Activated B cell treated with CpG ODN at 0.5 μM for 24 hours (primary cell): ENCODE results near the gene BEST4. TPM values are rescaled to one million over a fixed set of nuclear protein-coding genes. Genes with fewer than 3 reads are reported as not detected.
"Not testable (repeated sequence)": the region's sequence is repeated elsewhere in the genome, so short reads cannot be mapped to it uniquely, and the experiment has no call there.

Experiments
- ATAC-seq: fragments of 200-7000 bp; cut with Tn5 transposase; one replicate; pipeline ENCODE4 v1.10.0; 2021; ENCODE audit warnings: low read depth, mild to moderate bottlenecking, moderate library complexity
- CTCF ChIA-PET: fragments of 350-600 bp; sonication (Branson Sonifier 250); formaldehyde crosslinking; loops from one replicate; lab custom pipeline; 2021; ENCODE audit warnings: antibody characterized with exemption; lab: Charles Lee
- POLR2A ChIA-PET: fragments of 350-600 bp; sonication (Branson Sonifier 250); formaldehyde crosslinking; loops from one replicate; lab custom pipeline; 2021; ENCODE audit warnings: antibody characterized with exemption; lab: Charles Lee
- DNase-seq: peaks from one replicate; pipeline ENCODE4 v3.0.0; 2022
- H3K27ac Mint-ChIP-seq: one replicate; pipeline ENCODE4 v1.8.0; 2020; ENCODE audit warnings: mixed read lengths
- H3K27me3 Mint-ChIP-seq: one replicate; pipeline ENCODE4 v1.8.0; 2021; ENCODE audit warnings: mixed read lengths
- H3K36me3 Mint-ChIP-seq: one replicate; pipeline ENCODE4 v1.8.0; 2021; ENCODE audit warnings: low read depth, mixed read lengths
- H3K4me1 Mint-ChIP-seq: one replicate; pipeline ENCODE4 v1.8.0; 2021; ENCODE audit warnings: mixed read lengths
- H3K4me3 Mint-ChIP-seq: one replicate; pipeline ENCODE4 v1.8.0; 2020; ENCODE audit warnings: mild to moderate bottlenecking, mixed read lengths
- H3K9me3 Mint-ChIP-seq: one replicate; pipeline ENCODE4 v1.8.0; 2020; ENCODE audit warnings: mixed read lengths
- intact Hi-C: fragments of 100-400 bp; cut with micrococcal nuclease; formaldehyde crosslinking; loops from one replicate; pipeline ENCODE4 v1.15.1; 2024
- total RNA-seq: library from RNA; stranded (reverse); gene quantifications from 2 replicates; pipeline ENCODE4 v1.2.3, GENCODE V29; 2022
- TF ChIP-seq, protein P1 (sequence below): fragments of 200-600 bp; IDR thresholded peaks from one replicate; pipeline ENCODE4 v1.8.0; 2022; ENCODE audit warnings: antibody characterized with exemption, mild to moderate bottlenecking

The BEST4 gene
- total RNA-seq, 1 donor from 2014 or later = 0.62 TPM

- Mint-ChIP-seq H3K36me3 (no peaks in the 10 kb centered on the region), H3K27ac (no peak overlapping the region), H3K4me1 (no peaks in the 10 kb centered on the region), H3K4me3 (no peak overlapping the region), H3K27me3 (no peaks in the 10 kb centered on the region), H3K9me3 (no peaks in the 10 kb centered on the region)
- ATAC-seq (no peak), DNase-seq (no peak)
- TF ChIP-seq, protein P1, sequence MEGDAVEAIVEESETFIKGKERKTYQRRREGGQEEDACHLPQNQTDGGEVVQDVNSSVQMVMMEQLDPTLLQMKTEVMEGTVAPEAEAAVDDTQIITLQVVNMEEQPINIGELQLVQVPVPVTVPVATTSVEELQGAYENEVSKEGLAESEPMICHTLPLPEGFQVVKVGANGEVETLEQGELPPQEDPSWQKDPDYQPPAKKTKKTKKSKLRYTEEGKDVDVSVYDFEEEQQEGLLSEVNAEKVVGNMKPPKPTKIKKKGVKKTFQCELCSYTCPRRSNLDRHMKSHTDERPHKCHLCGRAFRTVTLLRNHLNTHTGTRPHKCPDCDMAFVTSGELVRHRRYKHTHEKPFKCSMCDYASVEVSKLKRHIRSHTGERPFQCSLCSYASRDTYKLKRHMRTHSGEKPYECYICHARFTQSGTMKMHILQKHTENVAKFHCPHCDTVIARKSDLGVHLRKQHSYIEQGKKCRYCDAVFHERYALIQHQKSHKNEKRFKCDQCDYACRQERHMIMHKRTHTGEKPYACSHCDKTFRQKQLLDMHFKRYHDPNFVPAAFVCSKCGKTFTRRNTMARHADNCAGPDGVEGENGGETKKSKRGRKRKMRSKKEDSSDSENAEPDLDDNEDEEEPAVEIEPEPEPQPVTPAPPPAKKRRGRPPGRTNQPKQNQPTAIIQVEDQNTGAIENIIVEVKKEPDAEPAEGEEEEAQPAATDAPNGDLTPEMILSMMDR = no peak
- intact Hi-C loops = no loop called here
- CTCF ChIA-PET = no interaction called here
- POLR2A ChIA-PET = interaction anchor here (0.8 kb wide), 1 partner anchor 9 kb away, joined by 5 read pairs; no protein-coding TSS in a partner anchor
Observed at GRCh38 chr1:44828003-44828651, 40.2 kb upstream of the BEST4 start.

GRCh38 chr1:44827197-44828002 is 39.4 kb upstream of the BEST4 start:
- TF ChIP-seq, protein P1 = no peak
- no peak overlapping the region for H3K4me3 Mint-ChIP-seq
- intact Hi-C loops = no loop called here
- DNase-seq = no peak
- H3K27me3 Mint-ChIP-seq = no peaks in the 10 kb centered on the region
- no peaks in the 10 kb centered on the region for H3K9me3 Mint-ChIP-seq
- POLR2A ChIA-PET = interaction anchor here (0.6 to 0.8 kb wide), 2 partner anchors 8 to 9 kb away, joined by 3 to 5 read pairs; no protein-coding TSS in a partner anchor
- H3K4me1 Mint-ChIP-seq = no peaks in the 10 kb centered on the region
- H3K36me3 Mint-ChIP-seq = no peaks in the 10 kb centered on the region
- CTCF ChIA-PET = no interaction called here
- H3K27ac Mint-ChIP-seq = no peak overlapping the region
- no peak for ATAC-seq

GRCh38 chr1:44826375-44827196 is 38.6 kb upstream of the BEST4 start:
- H3K36me3 Mint-ChIP-seq = no peaks in the 10 kb centered on the region
- TF ChIP-seq, protein P1 = no peak
- ChIA-PET CTCF (interaction anchor here (1.5 kb wide), 1 partner anchor 26 kb away, joined by 3 read pairs; the partner anchor contains the start of gene PLK3), POLR2A (interaction anchor here (0.7 to 0.8 kb wide), 2 partner anchors 51 to 97 kb away, joined by 3 to 4 read pairs; partner anchors contain the start of gene RPS8)
- H3K4me1 Mint-ChIP-seq = no peaks in the 10 kb centered on the region
- intact Hi-C loops = no loop called here
- no peaks in the 10 kb centered on the region for H3K9me3 Mint-ChIP-seq
- DNase-seq = no peak
- ATAC-seq = no peak
- no peak overlapping the region for H3K4me3 Mint-ChIP-seq
- H3K27me3 Mint-ChIP-seq = no peaks in the 10 kb centered on the region
- no peak overlapping the region for H3K27ac Mint-ChIP-seq

GRCh38 chr1:44824392-44824791 is 36.4 kb upstream of the BEST4 start:
- H3K4me3 Mint-ChIP-seq, CTCF ChIA-PET, H3K36me3 Mint-ChIP-seq, DNase-seq, H3K27me3 Mint-ChIP-seq, ATAC-seq, H3K9me3 Mint-ChIP-seq, H3K27ac Mint-ChIP-seq: not testable (repeated sequence)
- POLR2A ChIA-PET = interaction anchor here (0.9 to 7.7 kb wide), 4 partner anchors 30 to 101 kb away, joined by 3 to 232 read pairs (median 84); partner anchors contain the start of genes RNU5D-1 and RPS8
- H3K4me1 Mint-ChIP-seq = peaks cover 18% of the 10 kb centered on the region
- intact Hi-C loops = loop anchor here (5.0 kb wide), 1 partner anchor 478 kb away; no protein-coding TSS in a partner anchor

DNA sequence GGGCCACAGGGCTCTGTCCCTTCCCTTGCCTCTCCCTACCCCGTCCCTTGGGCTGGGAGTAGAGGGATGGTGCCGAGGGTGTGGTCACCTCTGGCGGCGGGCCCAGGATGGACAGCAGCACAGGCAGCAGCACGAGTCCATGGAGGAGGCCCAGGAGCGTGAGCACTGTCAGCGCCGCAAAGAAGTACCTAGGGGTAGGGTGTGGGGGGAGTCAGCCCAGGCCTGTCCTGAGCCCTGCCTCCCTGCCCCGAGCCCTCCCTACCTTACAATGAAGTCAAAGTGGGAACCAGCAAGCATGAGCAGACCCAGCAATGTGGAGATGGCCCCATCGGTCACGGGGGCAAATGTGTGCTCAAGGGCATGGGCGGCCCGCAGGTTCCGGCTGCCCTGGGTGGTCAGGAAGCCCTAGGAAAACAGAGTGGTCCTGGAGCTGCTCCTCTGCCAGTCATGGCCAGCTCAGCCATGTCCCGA is 35.0 kb upstream of the BEST4 start:
- H3K9me3 Mint-ChIP-seq = no peaks in the 10 kb centered on the region
- intact Hi-C loops = loop anchor here (5.0 kb wide), 1 partner anchor 479 kb away; no protein-coding TSS in a partner anchor

More for the DNA sequence above, 35.0 kb upstream of the BEST4 start:
- H3K36me3 Mint-ChIP-seq = peaks cover 4% of the 10 kb centered on the region
- TF ChIP-seq, protein P1 = no peak
- ChIA-PET CTCF (interaction anchor here (0.6 to 1.0 kb wide), 2 partner anchors 13 to 14 kb away, joined by 3 read pairs; no protein-coding TSS in a partner anchor), POLR2A (interaction anchor here (1.1 to 7.7 kb wide), 6 partner anchors 9 to 480 kb away, joined by 3 to 364 read pairs (median 196); partner anchors contain the start of genes BTBD19, DYNLT4, PLK3 and RNU5D-1)
- DNase-seq (no peak), ATAC-seq (no peak)
- no peaks in the 10 kb centered on the region for H3K27me3 Mint-ChIP-seq
- H3K27ac Mint-ChIP-seq = no peak overlapping the region
- no peak overlapping the region for H3K4me3 Mint-ChIP-seq
- peaks cover 25% of the 10 kb centered on the region for H3K4me1 Mint-ChIP-seq
